Measurements from ENCODE around the gene COL6A1. TPM values are rescaled to one million over a fixed set of nuclear protein-coding genes. Genes with fewer than 3 reads are reported as not detected.

COL6A1 gene
- total RNA-seq, 1 experiment from 2014 or later: 193 TPM

DNA sequence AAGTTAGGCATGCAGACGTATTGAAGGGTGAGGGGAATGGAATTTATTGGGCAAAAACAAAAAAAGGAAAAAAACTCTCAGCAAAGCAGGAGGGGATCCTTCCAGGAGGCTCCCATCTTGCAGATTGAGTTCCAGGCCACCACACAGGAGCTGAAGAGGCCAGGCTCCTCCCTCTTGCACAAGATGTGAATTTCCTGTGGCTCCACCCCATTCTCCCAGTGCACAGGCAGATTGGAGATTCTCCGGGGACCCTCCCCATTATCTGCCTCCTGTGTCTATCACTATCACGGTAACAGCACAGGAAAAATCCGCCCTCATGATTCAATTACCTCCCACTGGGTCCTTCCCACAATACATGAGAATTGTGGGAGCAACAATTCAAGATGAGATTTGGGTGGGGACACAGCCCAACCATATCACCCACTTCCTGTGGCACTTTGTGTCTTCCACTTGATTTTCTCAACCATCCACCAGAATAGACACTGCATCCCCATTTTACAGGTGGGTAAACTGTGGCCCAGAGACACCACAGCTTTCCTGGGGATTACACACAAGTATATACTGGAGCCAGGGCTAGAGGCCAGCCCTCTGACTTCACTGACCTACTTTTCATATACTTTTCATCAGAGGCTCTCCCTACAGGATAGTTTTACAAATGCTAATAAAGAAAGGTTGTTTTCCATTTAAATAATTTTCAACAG is 18.9 kb upstream of the COL6A1 start:
- no peaks in the 10 kb centered on the region for H4K20me1 ChIP-seq (ENCODE audit: control insufficient read depth, insufficient read depth, insufficient read length)
- peaks cover 61 to 62% of the 10 kb centered on the region in 2 experiments for H3K9me3 Mint-ChIP-seq

More for the DNA sequence above, 18.9 kb upstream of the COL6A1 start:
- Mint-ChIP-seq H3K4me3 (no peak overlapping the region), H3K4me1 (peaks cover 0 to 2% of the 10 kb centered on the region in 2 experiments; a peak in 1 of 4 replicates), H3K36me3 (ENCODE audit: insufficient read depth in 1 of 3, low read depth in 3 of 3) (peaks cover 25 to 50% (median 50%) of the 10 kb centered on the region in 3 experiments), H3K27me3 (ENCODE audit: low read depth) (peaks cover 45% of the 10 kb centered on the region), H3K27ac (no peak overlapping the region)
- DNase-seq: no peak
- no peak overlapping the region for H3K27ac ChIP-seq (ENCODE audit: insufficient read length, low read depth, low read length)
- no peak overlapping the region for H4K8ac ChIP-seq (replicated peaks; ENCODE audit: insufficient read length, low read depth, low read length)
- H3K4me2 ChIP-seq (ENCODE audit: insufficient read depth, insufficient read length, low read length): no peak overlapping the region
- H2AK5ac ChIP-seq (ENCODE audit: insufficient read length, low read length): no peak overlapping the region
- H3T11ph ChIP-seq (ENCODE audit: low read length): no peak overlapping the region
- no peak overlapping the region for H4K91ac ChIP-seq (ENCODE audit: insufficient read length, low read depth, low read length)
- no peak overlapping the region for H2BK120ac ChIP-seq (ENCODE audit: low read depth, low read length, poor library complexity, severe bottlenecking)
- H3K23me2 ChIP-seq (ENCODE audit: insufficient read length, low read depth, low read length, poor library complexity, severe bottlenecking): no peaks in the 10 kb centered on the region
- H3K18ac ChIP-seq (ENCODE audit: insufficient read length, low read depth, low read length): no peak overlapping the region
- WGBS (ENCODE audit: extremely low coverage, insufficient read length, low lambda C conversion rate): no CpG with 5 or more reads among the region's 4 CpGs
- no peak overlapping the region for H2BK20ac ChIP-seq (ENCODE audit: low read depth, low read length, poor library complexity, severe bottlenecking)
- H3K23ac ChIP-seq (ENCODE audit: insufficient read length, low read depth, low read length): no peak overlapping the region
- no peak overlapping the region for H3K9ac ChIP-seq (ENCODE audit: extremely low read depth, insufficient read length, low read length)
- no peak overlapping the region for H2BK15ac ChIP-seq (ENCODE audit: low read depth, low read length)
- no peak overlapping the region for H2BK12ac ChIP-seq (ENCODE audit: insufficient read length, low read depth, low read length)
- H3K4me1 ChIP-seq (ENCODE audit: insufficient read depth, low read length): no peaks in the 10 kb centered on the region
- no peak overlapping the region for H4K5ac ChIP-seq (ENCODE audit: insufficient read length, low read depth, low read length)
- H3K4ac ChIP-seq (ENCODE audit: low read depth, low read length): no peak overlapping the region
- no peaks in the 10 kb centered on the region for H3K79me1 ChIP-seq (ENCODE audit: insufficient read depth, low read depth, low read length, poor library complexity, severe bottlenecking)
- no peaks in the 10 kb centered on the region for H3K27me3 ChIP-seq (ENCODE audit: insufficient read depth, low read length)
- no peak overlapping the region for H2BK5ac ChIP-seq (ENCODE audit: insufficient read length, low read length)
- TF ChIP-seq CTCF (conservative IDR thresholded peaks at IDR 0.05): no peak
- H3K9me3 ChIP-seq (ENCODE audit: control insufficient read depth, low read depth, low read length): peaks cover 17% of the 10 kb centered on the region
- H3K56ac ChIP-seq (ENCODE audit: insufficient read length, low read depth, low read length): no peak overlapping the region
- H3K14ac ChIP-seq (ENCODE audit: insufficient read depth, low read length): no peak overlapping the region
- H3K79me2 ChIP-seq (ENCODE audit: insufficient read depth, low read length): no peaks in the 10 kb centered on the region
- no peak overlapping the region for H2AFZ ChIP-seq (ENCODE audit: low read length)
